ENCODE results near the gene HAGH.
A peak's percentile ranks its signal among the peaks of the same experiment; 100 is the strongest.
"Not testable (repeated sequence)": the region's sequence is repeated elsewhere in the genome, so short reads cannot be mapped to it uniquely, and the experiment has no call there.

The HAGH gene

DNA sequence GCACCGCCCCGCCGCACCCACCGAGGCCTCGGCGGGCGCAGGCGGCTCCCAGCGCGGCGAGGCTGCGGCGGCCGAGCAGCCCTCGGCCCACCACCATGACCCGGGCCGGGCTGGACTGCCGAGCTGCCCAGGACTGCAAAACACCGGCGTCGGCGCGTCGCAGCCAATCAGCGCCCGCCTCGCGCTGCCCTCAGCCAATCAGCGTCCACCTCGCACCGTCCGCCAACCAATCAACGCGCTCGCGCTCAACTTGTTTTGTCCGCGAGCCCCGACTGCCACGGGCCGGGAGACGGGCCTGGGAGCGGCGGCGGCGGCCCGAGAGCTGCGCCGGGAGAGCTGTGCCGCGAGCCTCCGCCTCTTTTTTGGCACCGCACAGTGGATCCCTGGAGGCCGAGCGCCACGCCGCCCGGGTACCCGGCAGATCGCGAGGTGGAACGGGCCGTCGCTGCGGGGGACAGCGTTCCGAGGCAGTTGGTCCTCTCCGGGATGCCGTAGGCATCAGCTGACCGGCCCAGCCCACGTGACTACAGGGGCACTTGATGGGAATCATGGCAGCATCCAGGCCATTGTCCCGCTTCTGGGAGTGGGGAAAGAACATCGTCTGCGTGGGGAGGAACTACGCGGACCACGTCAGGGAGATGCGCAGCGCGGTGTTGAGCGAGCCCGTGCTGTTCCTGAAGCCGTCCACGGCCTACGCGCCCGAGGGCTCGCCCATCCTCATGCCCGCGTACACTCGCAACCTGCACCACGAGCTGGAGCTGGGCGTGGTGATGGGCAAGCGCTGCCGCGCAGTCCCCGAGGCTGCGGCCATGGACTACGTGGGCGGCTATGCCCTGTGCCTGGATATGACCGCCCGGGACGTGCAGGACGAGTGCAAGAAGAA lies at the start of gene HAGH, which contains the start of gene FAHD1:
Gene HAGH, minus strand, starts transcription at position 135 of the 883 bp plus-strand sequence. Its CDS starts 38 bp downstream, at position 97.
Gene FAHD1, plus strand, starts transcription at position 516 of the 883 bp plus-strand sequence. Its CDS starts 33 bp downstream, at position 549.
- DNase-seq (ENCODE audit: low read depth) = peak; percentile 97
- TF ChIP-seq, protein P1, sequence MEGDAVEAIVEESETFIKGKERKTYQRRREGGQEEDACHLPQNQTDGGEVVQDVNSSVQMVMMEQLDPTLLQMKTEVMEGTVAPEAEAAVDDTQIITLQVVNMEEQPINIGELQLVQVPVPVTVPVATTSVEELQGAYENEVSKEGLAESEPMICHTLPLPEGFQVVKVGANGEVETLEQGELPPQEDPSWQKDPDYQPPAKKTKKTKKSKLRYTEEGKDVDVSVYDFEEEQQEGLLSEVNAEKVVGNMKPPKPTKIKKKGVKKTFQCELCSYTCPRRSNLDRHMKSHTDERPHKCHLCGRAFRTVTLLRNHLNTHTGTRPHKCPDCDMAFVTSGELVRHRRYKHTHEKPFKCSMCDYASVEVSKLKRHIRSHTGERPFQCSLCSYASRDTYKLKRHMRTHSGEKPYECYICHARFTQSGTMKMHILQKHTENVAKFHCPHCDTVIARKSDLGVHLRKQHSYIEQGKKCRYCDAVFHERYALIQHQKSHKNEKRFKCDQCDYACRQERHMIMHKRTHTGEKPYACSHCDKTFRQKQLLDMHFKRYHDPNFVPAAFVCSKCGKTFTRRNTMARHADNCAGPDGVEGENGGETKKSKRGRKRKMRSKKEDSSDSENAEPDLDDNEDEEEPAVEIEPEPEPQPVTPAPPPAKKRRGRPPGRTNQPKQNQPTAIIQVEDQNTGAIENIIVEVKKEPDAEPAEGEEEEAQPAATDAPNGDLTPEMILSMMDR (conservative IDR thresholded peaks at IDR 0.05; ENCODE audit: low read depth, low read length) = no peak
- H3K4me3 ChIP-seq (ENCODE audit: low read depth, low read length) = peak within 1 kb of the TSS; percentile 100

DNA sequence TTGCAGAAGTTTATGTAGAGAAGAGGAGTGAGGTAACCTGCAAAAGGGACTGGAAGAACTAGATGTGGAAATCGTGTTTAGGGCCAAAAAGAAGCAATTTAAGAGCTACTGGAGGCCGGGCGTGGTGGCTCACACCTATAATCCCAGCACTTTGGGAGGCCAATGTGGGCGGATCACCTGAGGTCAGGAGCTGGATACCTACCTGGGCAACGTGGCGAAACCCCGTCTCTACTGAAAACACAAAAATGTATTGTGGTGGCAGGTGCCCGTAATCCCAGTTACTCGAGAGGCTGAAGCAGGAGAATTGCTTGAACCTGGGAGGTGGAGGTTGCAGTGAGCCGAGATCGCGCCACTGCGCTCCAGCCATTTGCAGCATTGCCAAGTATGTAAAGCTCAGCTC lies 49.4 kb upstream of the HAGH start:
- not testable (repeated sequence) for DNase-seq (ENCODE audit: low read depth); H3K4me3 ChIP-seq (ENCODE audit: low read depth, low read length)

DNA sequence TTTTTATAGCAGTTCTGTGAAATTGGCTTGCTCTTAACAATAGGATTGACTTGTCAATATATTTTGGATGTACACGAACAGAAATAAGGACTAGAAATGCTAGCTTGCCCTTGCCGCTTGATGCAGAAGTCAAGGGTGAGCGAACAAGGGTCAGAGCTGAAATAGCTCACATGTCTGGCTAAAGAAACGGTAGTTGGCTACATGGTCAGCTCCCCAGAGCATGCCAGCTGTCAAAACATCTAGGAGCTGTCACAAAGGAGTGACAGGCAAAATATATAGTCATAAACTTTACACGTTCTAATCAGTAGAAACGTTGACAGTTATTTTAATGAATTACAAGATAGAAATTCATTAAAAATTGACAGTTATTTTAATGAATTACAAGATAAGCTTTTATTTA lies 48.2 kb upstream of the HAGH start:
- H3K4me3 ChIP-seq (ENCODE audit: low read depth, low read length) = no peak overlapping the region
- no peak for DNase-seq (ENCODE audit: low read depth)
- TF ChIP-seq, protein P1 (conservative IDR thresholded peaks at IDR 0.05; ENCODE audit: low read depth, low read length) = no peak

DNA sequence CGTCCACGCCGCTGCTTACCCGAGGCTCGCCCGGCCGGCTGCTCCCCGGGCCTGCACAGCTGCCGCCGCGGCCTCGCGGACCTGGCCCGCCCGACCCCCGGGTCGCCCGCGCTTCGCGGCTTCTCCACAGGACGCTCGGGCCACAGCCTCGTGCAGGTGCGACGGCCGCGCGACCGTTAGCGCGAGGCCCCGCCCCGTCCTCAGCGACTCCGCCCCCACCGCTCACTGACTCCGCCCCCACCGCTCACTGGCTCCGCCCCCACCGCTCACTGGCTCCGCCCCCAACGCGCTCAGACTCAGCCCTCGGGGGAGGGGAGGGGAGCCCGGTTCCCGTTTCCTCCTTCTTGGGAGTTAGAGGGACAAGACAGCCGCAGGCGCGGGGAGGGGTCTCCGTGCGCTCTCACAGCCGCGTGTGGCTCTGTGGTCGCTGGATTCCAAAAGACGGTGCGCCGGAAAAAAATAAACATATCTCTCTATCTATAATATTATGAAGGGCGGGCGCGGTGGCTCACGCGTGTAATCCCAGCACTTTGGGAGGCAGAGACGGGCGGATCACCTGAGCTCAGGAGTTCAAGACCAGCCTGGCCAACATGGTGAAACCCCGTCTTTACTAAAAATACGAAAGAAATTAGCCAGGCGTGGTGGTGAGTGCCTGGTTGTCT lies 45.5 kb upstream of the HAGH start, which contains the start of gene MEIOB:
Gene MEIOB, minus strand, starts transcription at position 191 of the 662 bp plus-strand sequence. CDS start 3,989 bp downstream, outside the sequence.
- TF ChIP-seq, protein P1 (conservative IDR thresholded peaks at IDR 0.05; ENCODE audit: low read depth, low read length) = no peak
- H3K4me3 ChIP-seq (ENCODE audit: low read depth, low read length) = peak within 1 kb of the TSS; percentile 14
- DNase-seq (ENCODE audit: low read depth) = peak; percentile 19

DNA sequence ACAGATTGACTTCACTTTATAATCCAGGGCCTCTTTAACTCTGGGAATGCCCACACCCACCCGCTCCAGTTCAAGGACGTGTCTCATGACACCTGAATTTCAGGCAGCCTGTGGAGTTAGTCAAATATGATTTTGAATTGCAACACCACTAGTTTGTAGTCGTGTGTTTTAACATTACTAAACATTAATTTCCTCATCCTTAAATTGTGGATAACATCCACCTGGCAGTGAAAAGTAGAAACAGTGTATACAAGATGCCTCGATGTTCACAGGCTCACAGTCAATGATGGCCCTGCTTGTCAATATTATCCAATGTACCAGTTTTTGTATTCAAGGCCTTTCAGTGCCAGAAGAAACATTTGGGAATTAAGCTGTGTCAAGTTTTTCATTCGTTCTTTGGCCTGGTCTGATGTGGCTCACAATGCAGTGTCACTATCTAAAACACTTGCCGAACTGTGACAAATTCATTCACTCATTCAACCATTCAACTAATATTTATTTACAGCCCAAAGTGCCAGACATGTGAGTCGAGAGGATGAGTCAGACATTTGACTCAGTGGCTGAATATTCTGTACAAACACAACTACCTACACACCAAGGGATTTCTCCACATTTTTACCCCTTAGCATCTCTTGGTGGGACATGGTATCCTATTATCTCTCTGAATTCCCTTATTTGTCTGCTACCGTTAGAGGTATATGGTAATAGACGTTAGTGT lies 43.9 kb upstream of the HAGH start:
- H3K4me3 ChIP-seq (ENCODE audit: low read depth, low read length) = no peak overlapping the region
- peak; percentile 71 for DNase-seq (ENCODE audit: low read depth)
- TF ChIP-seq, protein P1 (conservative IDR thresholded peaks at IDR 0.05; ENCODE audit: low read depth, low read length) = no peak

DNA sequence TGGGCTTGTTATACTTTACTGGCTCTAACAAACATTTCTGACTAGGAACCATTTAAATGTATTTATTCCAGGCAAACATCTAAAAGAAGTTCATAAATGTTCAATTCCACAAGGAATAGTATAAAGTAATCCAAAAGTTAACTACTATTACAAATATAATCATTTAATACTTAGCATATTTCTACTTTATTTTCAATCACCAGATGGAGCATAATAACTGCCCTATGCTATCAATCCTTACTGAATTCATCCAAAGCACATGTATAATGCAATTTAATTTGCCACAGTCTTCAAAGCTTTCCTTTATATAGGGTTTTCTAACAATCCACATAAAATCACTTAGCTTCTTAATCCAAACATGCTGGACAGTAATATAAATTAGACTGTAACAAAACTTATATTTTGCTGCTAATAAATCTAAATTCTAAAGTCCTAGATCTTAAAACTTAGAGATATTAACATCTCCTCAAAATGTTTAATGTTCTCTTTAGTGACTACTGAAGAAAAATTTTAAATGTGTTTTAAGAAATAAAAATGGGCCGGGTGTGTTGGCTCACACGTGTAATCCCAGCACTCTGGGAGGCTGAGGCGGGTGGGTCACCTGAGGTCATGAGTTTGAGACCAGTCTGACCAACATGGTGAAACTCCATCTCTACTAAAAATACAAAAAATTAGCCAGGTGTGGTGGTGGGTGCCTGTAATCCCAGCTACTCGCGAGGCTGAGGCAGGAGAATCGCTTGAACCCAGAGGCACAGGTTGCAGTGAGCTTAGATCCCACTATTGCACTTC lies 39.5 kb upstream of the HAGH start:
- DNase-seq (ENCODE audit: low read depth) = no peak
- no peak overlapping the region for H3K4me3 ChIP-seq (ENCODE audit: low read depth, low read length)
- TF ChIP-seq, protein P1 (conservative IDR thresholded peaks at IDR 0.05; ENCODE audit: low read depth, low read length) = no peak

Measured in choroid plexus epithelial cell (primary cell).